Neural cell (in vitro differentiated cells): ENCODE data around the gene ACBD7. TPM values are rescaled to one million over a fixed set of nuclear protein-coding genes. Genes with fewer than 3 reads are reported as not detected.

Source experiments
- H2AFZ ChIP-seq: fragments of 200-600, 300-800 bp; sonication (generic), shearing (Covaris generic); 2 replicates; pipeline ENCODE4 v1.6.0; 2014; ENCODE audit warnings: low read depth, mild to moderate bottlenecking, antibody characterized with exemption, low read length, moderate library complexity
- H3F3A ChIP-seq: fragments of 200-600 bp; shearing (Covaris generic); 2 replicates; pipeline ENCODE4 v1.6.1; 2016; ENCODE audit warnings: mild to moderate bottlenecking, moderate library complexity, mixed read lengths, antibody characterized with exemption, low read length; ENCODE audit not compliant: insufficient read depth, poor library complexity, severe bottlenecking
- H3K27ac ChIP-seq: fragments of 200-600, 300-800 bp; sonication (generic), shearing (Covaris generic); 2 replicates; pipeline ENCODE4 v1.5.1; 2014; ENCODE audit warnings: mild to moderate bottlenecking, low read length, moderate library complexity
- H3K27me3 ChIP-seq: fragments of 300-800, 200-600 bp; sonication (generic), shearing (Covaris generic); 2 replicates; pipeline ENCODE4 v1.6.0; 2014; ENCODE audit warnings: mild to moderate bottlenecking, low read depth, low read length, moderate library complexity; ENCODE audit not compliant: insufficient read depth
- H3K36me3 ChIP-seq: fragments of 300-800, 200-600 bp; sonication (generic), shearing (Covaris generic); 2 replicates; pipeline ENCODE4 v1.5.1; 2014; ENCODE audit warnings: mild to moderate bottlenecking, antibody characterized with exemption, low read length, moderate library complexity; ENCODE audit not compliant: insufficient read depth
- H3K4me2 ChIP-seq: fragments of 300-800, 200-600 bp; sonication (generic), shearing (Covaris generic); 2 replicates; pipeline ENCODE4 v1.6.0; 2014; ENCODE audit warnings: mild to moderate bottlenecking, low read length
- H3K4me3 ChIP-seq: fragments of 300-800, 200-600 bp; sonication (generic), shearing (Covaris generic); 2 replicates; pipeline ENCODE4 v1.5.1; 2014; ENCODE audit warnings: mild to moderate bottlenecking, low read length, moderate library complexity
- H3K79me2 ChIP-seq: fragments of 200-600 bp; shearing (Covaris generic); replicated peaks from 2 replicates; pipeline ENCODE4 v1.6.0; 2014; ENCODE audit warnings: mild to moderate bottlenecking, low read length, moderate library complexity; ENCODE audit not compliant: insufficient read depth
- H3K9ac ChIP-seq: fragments of 300-800, 200-600 bp; sonication (generic), shearing (Covaris generic); 2 replicates; pipeline ENCODE4 v1.6.1; 2016; ENCODE audit warnings: mild to moderate bottlenecking, low read length, mixed read lengths
- H3K9me2 ChIP-seq: fragments of 200-600 bp; shearing (Covaris generic); 2 replicates; pipeline ENCODE4 v1.6.1; 2016; ENCODE audit warnings: mild to moderate bottlenecking, low read length, mixed read lengths; ENCODE audit not compliant: insufficient read depth
- H3K9me3 ChIP-seq: fragments of 200-600, 300-800 bp; sonication (generic), shearing (Covaris generic); 2 replicates; pipeline ENCODE4 v1.6.1; 2016; ENCODE audit warnings: mild to moderate bottlenecking, mixed run types, low read length, moderate library complexity, mixed read lengths
- H4K20me1 ChIP-seq: fragments of 200-600 bp; shearing (Covaris generic); 2 replicates; pipeline ENCODE4 v1.6.1; 2016; ENCODE audit warnings: mild to moderate bottlenecking, mixed run types; ENCODE audit not compliant: insufficient read depth
- EP300 ChIP-seq: fragments of 450-650 bp; conservative IDR thresholded peaks from 2 replicates; pipeline ENCODE4 v1.6.1; 2014; ENCODE audit warnings: antibody characterized with exemption, mild to moderate bottlenecking, moderate library complexity; ENCODE audit not compliant: poor library complexity, severe bottlenecking
- EZH2 ChIP-seq: fragments of 200-600, 300-800 bp; shearing (Covaris generic), sonication (generic); IDR thresholded peaks from 2 replicates; pipeline ENCODE4 v1.6.1; 2014; ENCODE audit warnings: antibody characterized with exemption, low read length, borderline replicate concordance, mild to moderate bottlenecking; ENCODE audit not compliant: insufficient read depth, poor library complexity, severe bottlenecking
- MXI1 ChIP-seq: fragments of 450-650 bp; conservative IDR thresholded peaks from 2 replicates; pipeline ENCODE4 v1.6.1; 2014; ENCODE audit warnings: antibody characterized with exemption, mild to moderate bottlenecking; ENCODE audit not compliant: poor library complexity, severe bottlenecking
- POLR2AphosphoS5 ChIP-seq: IDR thresholded peaks from 2 replicates; pipeline ENCODE4 v1.6.1; 2012
- RAD21 ChIP-seq: fragments of 450-650 bp; conservative IDR thresholded peaks from 2 replicates; pipeline ENCODE4 v1.6.1; 2014; ENCODE audit warnings: antibody characterized with exemption, mild to moderate bottlenecking, moderate library complexity
- SMC3 ChIP-seq: fragments of 450-650 bp; conservative IDR thresholded peaks from 2 replicates; pipeline ENCODE4 v1.6.1; 2014; ENCODE audit warnings: antibody characterized with exemption, mild to moderate bottlenecking, moderate library complexity; ENCODE audit not compliant: poor library complexity
- TAF1 ChIP-seq: IDR thresholded peaks from 2 replicates; pipeline ENCODE4 v1.6.1; 2012; ENCODE audit warnings: low read depth
- polyA plus RNA-seq: library from polyadenylated mRNA; depleted of rRNA; stranded (reverse); fragments of >200 nt; gene quantifications from 2 replicates; pipeline ENCODE4 v1.2.3, GENCODE V29; 2014
- TF ChIP-seq, protein P1 (sequence below): fragments of 450-650 bp; IDR thresholded peaks from 2 replicates; pipeline ENCODE4 v1.5.1; 2014; ENCODE audit warnings: antibody characterized with exemption, mild to moderate bottlenecking, moderate library complexity; ENCODE audit not compliant: poor library complexity, severe bottlenecking
- TF ChIP-seq, protein P2 (sequence below): IDR thresholded peaks from 2 replicates; pipeline ENCODE4 v1.6.1; 2012; ENCODE audit warnings: borderline replicate concordance

The ACBD7 gene
- polyA plus RNA-seq, 1 donor from 2014 or later, result 3.3 TPM

DNA sequence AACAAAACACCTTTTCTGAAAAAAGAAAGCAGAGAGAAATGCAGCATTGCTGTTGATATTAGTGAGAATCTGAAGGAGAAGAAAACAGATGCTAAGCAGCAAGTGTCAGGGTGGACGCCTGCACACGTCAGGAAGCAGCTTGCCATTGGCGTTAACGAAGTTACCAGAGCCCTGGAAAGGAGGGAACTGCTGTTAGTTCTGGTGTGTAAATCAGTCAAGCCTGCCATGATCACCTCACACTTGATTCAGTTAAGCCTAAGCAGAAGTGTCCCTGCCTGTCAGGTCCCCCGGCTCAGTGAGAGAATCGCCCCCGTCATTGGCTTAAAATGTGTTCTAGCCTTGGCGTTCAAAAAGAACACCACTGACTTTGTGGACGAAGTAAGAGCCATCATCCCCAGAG is 14.9 kb upstream of the ACBD7 start:
- Histone ChIP-seq H3K27me3 (no peaks in the 10 kb centered on the region), H3K4me2 (no peak overlapping the region), H3K9ac (no peak overlapping the region), H3K36me3 (no peaks in the 10 kb centered on the region), H3F3A (no peaks in the 10 kb centered on the region), H4K20me1 (no peaks in the 10 kb centered on the region), H3K9me2 (no peaks in the 10 kb centered on the region), H3K9me3 (no peaks in the 10 kb centered on the region), H3K4me3 (no peak overlapping the region), H3K79me2 (peaks cover 10% of the 10 kb centered on the region), H3K27ac (no peak overlapping the region), H2AFZ (no peak overlapping the region)
- TF ChIP-seq, protein P1, sequence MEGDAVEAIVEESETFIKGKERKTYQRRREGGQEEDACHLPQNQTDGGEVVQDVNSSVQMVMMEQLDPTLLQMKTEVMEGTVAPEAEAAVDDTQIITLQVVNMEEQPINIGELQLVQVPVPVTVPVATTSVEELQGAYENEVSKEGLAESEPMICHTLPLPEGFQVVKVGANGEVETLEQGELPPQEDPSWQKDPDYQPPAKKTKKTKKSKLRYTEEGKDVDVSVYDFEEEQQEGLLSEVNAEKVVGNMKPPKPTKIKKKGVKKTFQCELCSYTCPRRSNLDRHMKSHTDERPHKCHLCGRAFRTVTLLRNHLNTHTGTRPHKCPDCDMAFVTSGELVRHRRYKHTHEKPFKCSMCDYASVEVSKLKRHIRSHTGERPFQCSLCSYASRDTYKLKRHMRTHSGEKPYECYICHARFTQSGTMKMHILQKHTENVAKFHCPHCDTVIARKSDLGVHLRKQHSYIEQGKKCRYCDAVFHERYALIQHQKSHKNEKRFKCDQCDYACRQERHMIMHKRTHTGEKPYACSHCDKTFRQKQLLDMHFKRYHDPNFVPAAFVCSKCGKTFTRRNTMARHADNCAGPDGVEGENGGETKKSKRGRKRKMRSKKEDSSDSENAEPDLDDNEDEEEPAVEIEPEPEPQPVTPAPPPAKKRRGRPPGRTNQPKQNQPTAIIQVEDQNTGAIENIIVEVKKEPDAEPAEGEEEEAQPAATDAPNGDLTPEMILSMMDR, result no peak
- TF ChIP-seq, protein P2, sequence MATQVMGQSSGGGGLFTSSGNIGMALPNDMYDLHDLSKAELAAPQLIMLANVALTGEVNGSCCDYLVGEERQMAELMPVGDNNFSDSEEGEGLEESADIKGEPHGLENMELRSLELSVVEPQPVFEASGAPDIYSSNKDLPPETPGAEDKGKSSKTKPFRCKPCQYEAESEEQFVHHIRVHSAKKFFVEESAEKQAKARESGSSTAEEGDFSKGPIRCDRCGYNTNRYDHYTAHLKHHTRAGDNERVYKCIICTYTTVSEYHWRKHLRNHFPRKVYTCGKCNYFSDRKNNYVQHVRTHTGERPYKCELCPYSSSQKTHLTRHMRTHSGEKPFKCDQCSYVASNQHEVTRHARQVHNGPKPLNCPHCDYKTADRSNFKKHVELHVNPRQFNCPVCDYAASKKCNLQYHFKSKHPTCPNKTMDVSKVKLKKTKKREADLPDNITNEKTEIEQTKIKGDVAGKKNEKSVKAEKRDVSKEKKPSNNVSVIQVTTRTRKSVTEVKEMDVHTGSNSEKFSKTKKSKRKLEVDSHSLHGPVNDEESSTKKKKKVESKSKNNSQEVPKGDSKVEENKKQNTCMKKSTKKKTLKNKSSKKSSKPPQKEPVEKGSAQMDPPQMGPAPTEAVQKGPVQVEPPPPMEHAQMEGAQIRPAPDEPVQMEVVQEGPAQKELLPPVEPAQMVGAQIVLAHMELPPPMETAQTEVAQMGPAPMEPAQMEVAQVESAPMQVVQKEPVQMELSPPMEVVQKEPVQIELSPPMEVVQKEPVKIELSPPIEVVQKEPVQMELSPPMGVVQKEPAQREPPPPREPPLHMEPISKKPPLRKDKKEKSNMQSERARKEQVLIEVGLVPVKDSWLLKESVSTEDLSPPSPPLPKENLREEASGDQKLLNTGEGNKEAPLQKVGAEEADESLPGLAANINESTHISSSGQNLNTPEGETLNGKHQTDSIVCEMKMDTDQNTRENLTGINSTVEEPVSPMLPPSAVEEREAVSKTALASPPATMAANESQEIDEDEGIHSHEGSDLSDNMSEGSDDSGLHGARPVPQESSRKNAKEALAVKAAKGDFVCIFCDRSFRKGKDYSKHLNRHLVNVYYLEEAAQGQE, result no peak
- no peak for TF ChIP-seq RAD21
- no peak for TF ChIP-seq SMC3
- TF ChIP-seq POLR2AphosphoS5, result no peak
- no peak for TF ChIP-seq MXI1
- no peak for TF ChIP-seq EZH2
- no peak for TF ChIP-seq EP300
- TF ChIP-seq TAF1, result no peak

DNA sequence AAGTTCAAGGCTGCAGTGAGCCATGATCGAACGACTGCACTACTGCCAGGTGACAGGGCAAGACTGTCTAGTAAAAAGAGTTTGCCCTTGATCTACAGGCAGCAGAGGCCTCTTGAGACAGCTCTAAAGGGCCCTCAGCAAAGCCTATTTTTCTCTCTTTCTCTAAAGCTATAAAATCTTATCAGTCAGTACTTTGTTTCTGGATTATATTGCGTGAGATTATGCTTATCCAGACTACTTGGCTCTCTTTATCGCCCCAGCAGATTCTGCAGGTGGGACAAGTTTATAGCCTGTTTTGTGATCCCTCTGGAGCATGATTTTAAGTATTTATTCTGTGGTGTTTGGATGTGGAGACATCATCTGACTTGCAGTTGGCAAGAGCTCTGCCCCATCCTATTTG is 11.3 kb upstream of the ACBD7 start:
- Histone ChIP-seq H3K27ac (no peak overlapping the region), H3K27me3 (no peaks in the 10 kb centered on the region), H3K4me2 (no peak overlapping the region), H3K36me3 (no peaks in the 10 kb centered on the region), H2AFZ (no peak overlapping the region), H3K9me3 (no peaks in the 10 kb centered on the region), H3K79me2 (peaks cover 10% of the 10 kb centered on the region), H4K20me1 (no peaks in the 10 kb centered on the region), H3K9me2 (no peaks in the 10 kb centered on the region), H3F3A (no peaks in the 10 kb centered on the region), H3K4me3 (no peak overlapping the region), H3K9ac (no peak overlapping the region)
- TF ChIP-seq, protein P1, result no peak
- TF ChIP-seq EZH2 (no peak), SMC3 (no peak)
